ENCODE data around the gene C22orf39. TPM values are rescaled to one million over a fixed set of nuclear protein-coding genes. Genes with fewer than 3 reads are reported as not detected.

C22orf39 gene
- total RNA-seq, 4 donors from 2014 or later: 69.4 to 107 (median 97.0) TPM

- Histone ChIP-seq H3K9me3 (no peaks in the 10 kb centered on the region), H3K27ac (no peak overlapping the region), H3K4me3 (no peak overlapping the region), H3K4me1 (no peaks in the 10 kb centered on the region), H3K27me3 (no peaks in the 10 kb centered on the region), H3K36me3 (peaks cover 7 to 98% of the 10 kb centered on the region in 2 donors)
- no peak for ATAC-seq
- no peak for TF ChIP-seq POLR2A (IDR thresholded peaks at IDR 0.05)
- TF ChIP-seq POLR2AphosphoS5 (IDR thresholded peaks at IDR 0.05): no peak
- TF ChIP-seq EP300 (IDR thresholded peaks at IDR 0.05): no peak
- TF ChIP-seq CTCF (IDR thresholded peaks at IDR 0.05): no peak
- WGBS, 2 donors (ENCODE audit: low coverage in 1 of 2): 87 to 96% methylated on average over 3 to 5 of the region's 14 CpGs
Observed at GRCh38 chr22:19466126-19466716, 18.7 kb upstream of the C22orf39 start.

DNA sequence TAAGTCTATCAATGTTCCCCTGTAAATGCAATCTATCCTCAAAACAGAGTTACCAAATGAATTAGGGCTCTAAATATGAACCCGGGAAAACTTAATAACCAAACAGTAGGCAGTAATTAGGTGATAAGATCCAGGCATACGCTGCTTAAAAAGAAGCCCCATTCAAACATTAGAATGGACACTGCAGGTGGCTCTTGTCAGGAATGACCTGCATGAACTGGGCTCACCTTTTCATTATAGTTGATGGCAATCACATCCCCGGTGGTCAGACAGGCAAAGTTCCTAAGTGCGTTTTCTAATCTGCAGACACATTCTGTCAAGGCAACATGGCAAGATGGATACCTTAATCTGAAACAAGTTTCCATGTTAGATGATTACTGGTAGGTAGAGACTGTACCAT lies 17.5 kb upstream of the C22orf39 start:
- 38 to 82% methylated on average over 3 to 4 of the region's 4 CpGs for WGBS, 2 donors (ENCODE audit: low coverage in 1 of 2)
- Histone ChIP-seq H3K9me3 (no peaks in the 10 kb centered on the region), H3K4me1 (no peaks in the 10 kb centered on the region), H3K27ac (no peak overlapping the region), H3K4me3 (no peak overlapping the region), H3K27me3 (no peaks in the 10 kb centered on the region), H3K36me3 (peaks cover 7 to 97% of the 10 kb centered on the region in 2 donors)
- no peak for ATAC-seq
- TF ChIP-seq EP300 (IDR thresholded peaks at IDR 0.05) (no peak), POLR2AphosphoS5 (IDR thresholded peaks at IDR 0.05) (no peak), CTCF (IDR thresholded peaks at IDR 0.05) (no peak), POLR2A (IDR thresholded peaks at IDR 0.05) (no peak)

DNA sequence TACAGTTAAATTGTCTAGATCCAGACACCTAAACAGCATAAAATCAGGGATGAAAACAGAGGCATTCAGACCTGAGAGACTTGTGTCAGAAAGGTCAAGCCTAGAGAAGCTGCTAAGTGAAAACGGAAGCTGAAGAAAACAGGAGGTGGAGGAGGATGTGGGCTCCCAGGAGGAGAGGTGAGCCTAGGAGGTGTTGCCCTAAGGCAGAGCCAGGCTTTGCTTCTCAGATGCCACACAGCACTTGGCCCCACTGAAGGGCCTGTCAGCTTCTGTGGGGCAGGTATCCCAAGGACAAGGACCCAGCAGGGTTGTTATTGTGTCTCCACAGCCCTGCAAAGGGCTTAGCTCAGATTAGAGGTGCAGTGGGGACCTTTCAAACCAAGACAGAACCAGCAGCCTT lies 17.0 kb upstream of the C22orf39 start:
- H3K27me3 ChIP-seq: no peaks in the 10 kb centered on the region
- no peaks in the 10 kb centered on the region for H3K4me1 ChIP-seq
- H3K9me3 ChIP-seq: no peaks in the 10 kb centered on the region
- ATAC-seq: no peak
- H3K36me3 ChIP-seq: peaks cover 7 to 97% of the 10 kb centered on the region in 2 donors
- WGBS, 2 donors (ENCODE audit: low coverage in 1 of 2): 82% methylated on average over 1 of the region's 1 CpG; no CpG with 5 or more reads in 1 of the 2 donors
- H3K4me3 ChIP-seq: no peak overlapping the region
- TF ChIP-seq POLR2AphosphoS5 (IDR thresholded peaks at IDR 0.05) (no peak), CTCF (IDR thresholded peaks at IDR 0.05) (no peak), EP300 (IDR thresholded peaks at IDR 0.05) (no peak), POLR2A (IDR thresholded peaks at IDR 0.05) (no peak)
- H3K27ac ChIP-seq: no peak overlapping the region

- Histone ChIP-seq H3K4me3 (no peak overlapping the region), H3K4me1 (no peaks in the 10 kb centered on the region), H3K36me3 (peaks cover 7 to 97% of the 10 kb centered on the region in 2 donors), H3K9me3 (no peaks in the 10 kb centered on the region), H3K27ac (no peak overlapping the region), H3K27me3 (no peaks in the 10 kb centered on the region)
- no peak for ATAC-seq
- WGBS, 2 donors (ENCODE audit: low coverage in 1 of 2): 66 to 67% methylated on average over 5 to 7 of the region's 7 CpGs
- TF ChIP-seq POLR2AphosphoS5 (IDR thresholded peaks at IDR 0.05) (no peak), POLR2A (IDR thresholded peaks at IDR 0.05) (no peak), CTCF (IDR thresholded peaks at IDR 0.05) (no peak), EP300 (IDR thresholded peaks at IDR 0.05) (no peak)
Observed at GRCh38 chr22:19463491-19464469, 16.3 kb upstream of the C22orf39 start.
